ENCODE data around the gene WDR5.

WDR5 gene

GRCh38 chr9:134174526-134175290 is 38.8 kb downstream of the WDR5 start:
- no peak for FAIRE-seq

GRCh38 chr9:134175291-134175807 is 39.5 kb downstream of the WDR5 start:
- no peak for FAIRE-seq

DNA sequence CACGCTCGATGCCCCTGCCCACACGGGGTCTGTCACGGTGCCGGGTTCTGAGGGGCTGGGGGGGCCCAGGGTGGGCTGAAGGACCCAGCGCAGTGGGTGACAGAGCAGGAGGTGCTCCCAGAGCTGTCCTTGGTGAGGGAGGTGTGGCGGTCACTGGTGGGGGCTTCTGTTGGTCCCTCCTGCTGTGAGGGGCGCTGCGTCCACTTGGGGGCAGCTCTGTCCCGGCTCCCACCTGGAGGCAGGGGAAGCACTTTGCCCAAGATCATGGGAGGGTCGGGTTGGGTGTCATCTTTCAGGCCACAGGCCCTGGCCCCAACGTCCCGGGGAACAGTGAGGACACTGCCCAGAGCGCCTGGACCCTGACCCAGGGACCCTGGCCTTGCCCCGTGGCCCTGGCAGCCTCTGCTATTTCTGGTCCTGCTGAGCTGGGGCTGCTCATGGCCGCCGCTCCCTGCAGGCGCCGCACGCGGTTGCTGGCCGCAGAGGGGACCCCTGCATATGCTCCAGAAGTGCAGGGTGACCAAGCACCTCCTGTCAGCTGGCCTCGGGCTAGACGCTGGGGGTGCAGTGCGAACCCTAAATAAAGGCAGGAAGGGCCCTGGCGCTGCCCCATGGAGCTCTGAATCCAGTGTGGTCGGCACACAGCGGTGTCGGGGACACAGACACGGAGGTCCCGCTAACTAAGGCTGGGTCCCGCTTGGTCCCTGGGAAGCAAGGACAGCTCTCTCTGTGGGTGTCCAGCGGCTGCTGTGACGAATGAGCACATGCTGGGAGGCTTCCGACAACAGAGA is 40.1 kb downstream of the WDR5 start:
- FAIRE-seq, result no peak

DNA sequence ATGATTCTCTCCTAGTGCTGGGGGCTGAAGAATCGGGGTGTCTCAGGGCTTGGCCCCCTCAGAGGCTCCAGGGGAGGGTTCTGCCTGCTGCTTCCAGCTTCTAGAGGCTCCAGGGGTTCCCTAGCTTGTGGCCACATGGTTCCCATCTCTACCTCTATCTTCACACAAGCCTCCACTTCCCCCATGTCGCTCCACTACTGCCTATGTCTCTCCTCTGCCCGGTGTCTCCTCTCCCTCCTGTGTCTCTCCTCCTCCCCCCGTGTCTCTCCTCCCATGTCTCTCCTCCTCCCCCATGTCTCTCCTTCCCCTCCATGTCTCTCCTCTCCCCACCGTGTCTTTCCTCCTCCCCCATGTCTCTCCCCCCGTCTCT is 40.7 kb downstream of the WDR5 start:
- no peak for FAIRE-seq

GRCh38 chr9:134177186-134177585 is 41.3 kb downstream of the WDR5 start:
- FAIRE-seq, result no peak

GRCh38 chr9:134177624-134178393 is 41.9 kb downstream of the WDR5 start:
- FAIRE-seq, result no peak

DNA sequence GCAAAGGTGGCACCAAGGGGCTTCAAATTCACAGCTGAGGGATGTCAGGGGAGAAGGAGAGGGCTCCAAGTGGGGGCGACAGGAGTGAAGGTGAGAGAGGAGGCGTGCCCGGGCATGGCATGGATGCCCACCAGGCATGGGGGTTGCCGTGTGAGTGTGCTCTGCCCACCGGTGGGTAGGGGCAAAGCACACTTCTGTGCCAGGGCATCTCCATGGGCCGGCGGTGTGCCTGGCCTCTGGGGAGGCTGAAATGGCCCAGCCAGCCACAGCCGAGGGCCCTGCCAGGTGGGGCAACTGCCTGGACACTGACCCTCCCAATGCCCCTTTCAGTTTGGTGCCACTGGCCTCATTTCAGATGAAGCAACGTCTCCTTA is 42.5 kb downstream of the WDR5 start:
- no peak for FAIRE-seq

- FAIRE-seq, result no peak
These were observed 43.1 kb downstream of the WDR5 start for GRCh38 chr9:134178768-134179551.

DNA sequence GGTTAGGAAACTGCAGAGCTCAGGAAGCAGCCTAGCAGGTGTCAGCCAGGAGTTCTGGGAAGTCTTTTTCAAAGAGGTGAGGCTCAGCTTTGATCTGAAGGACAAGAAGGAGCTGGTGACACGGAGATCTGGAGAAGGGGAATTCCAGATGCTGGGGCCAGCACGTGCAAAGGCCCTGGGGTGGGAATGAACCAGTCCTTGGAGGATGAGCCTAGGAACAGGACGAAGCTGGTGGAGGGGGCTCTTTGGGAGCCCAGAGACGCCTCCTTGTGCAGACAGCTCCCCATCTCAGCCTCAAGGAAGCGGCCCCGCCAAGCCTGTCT is 43.7 kb downstream of the WDR5 start:
- FAIRE-seq, result no peak

GRCh38 chr9:134179918-134180785 is 44.3 kb downstream of the WDR5 start:
- no peak for FAIRE-seq

- no peak for FAIRE-seq
These were observed 45.1 kb downstream of the WDR5 start for GRCh38 chr9:134180786-134181647.

DNA sequence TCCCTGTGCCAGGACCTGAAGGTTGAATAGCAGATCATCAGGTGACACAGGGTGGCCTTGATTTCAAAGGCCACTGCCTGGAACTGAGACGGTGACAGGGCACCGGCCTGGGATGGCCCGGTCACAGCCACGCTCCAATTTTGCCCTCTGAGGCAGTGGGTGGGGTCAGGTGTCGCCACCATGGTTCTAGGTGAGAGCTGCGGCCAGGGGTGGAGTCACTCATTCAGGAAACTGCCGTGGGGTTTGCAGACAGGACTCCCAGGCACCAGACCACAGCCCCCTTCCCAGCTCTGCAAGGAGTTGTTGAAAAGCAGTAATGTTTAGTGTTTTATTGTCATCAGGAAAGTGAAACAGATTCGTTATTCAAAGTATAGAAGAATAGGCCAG is 45.8 kb downstream of the WDR5 start:
- no peak for FAIRE-seq

DNA sequence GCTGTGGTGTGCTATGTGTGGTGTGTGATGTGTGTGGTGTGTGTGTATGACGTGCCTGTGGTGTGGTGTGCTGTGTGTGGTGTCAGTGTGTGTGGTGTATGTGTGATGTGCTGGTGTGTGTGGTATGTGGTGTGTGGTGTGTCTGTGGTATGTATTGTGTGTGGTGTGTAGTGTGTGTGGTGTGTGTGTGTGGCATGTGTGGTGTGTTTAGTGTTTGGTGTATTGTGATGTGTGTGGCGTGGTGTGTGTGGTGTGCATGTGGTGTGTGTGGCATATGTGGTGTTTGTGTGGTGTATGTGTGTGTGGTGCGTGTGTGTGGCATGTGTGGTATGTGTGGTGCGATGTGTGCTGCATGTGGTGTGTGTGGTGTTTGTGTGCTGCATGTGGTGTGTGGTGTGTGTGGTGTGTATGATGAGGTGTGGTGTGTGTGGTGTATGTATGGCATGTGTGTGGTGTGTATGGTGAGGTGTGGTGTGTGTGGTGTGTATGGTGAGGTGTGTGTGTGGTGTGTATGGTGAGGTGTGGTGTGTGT is 46.7 kb downstream of the WDR5 start:
- FAIRE-seq, result no peak

- FAIRE-seq, result no peak
These were observed 49.7 kb downstream of the WDR5 start for GRCh38 chr9:134185536-134186011.

DNA sequence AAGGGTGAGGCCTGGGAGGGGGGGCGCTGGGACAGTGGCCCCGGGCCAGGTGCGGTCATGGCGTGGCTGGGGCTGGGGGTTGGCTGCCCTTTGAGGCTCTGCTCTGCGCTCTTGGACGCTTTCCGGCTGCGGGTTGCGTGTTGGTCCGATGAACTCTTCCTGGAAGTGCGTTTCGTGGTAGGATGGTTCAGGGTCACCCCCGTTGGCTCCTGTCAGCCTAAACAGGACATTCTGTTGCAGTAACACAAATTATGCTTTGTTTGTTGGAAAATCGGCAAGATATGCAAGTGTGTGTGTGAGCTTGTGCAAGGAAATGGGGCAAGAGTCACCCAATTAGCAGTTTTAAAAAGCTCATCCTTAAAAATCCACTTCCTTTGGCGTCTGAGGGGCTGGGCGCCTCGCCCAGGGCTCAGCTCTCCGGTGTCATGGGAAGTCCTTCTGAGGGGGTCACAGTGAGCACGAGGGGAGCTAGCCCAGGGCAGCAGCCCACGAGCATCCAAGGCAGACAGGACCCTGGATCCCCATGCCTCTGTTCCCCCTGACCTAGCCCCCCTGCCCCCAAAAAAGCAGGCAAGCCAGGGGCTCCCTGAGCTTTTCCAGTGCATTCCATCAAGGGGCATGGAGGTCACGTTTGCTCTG is 50.7 kb downstream of the WDR5 start:
- no peak for FAIRE-seq

DNA sequence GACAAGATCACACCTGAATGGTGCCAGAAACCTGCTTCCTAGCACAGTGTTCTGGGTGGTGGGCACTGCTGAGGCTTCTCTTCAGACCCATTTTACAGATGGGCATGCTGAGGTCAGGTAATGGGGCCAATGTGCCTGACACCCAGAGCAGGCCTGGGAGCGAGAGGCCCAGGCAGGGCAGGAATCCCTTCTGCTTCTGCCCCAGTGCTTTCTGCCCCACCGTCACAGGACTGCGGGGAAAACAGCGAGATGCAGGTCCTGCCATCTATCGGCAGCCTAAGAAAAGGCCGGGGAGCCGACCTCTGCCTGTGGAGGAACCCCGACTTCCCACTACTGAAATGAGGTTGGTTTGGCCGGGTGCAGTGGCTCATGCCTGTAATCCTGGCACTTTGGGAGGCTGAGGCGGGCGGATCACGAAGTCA is 51.2 kb downstream of the WDR5 start:
- FAIRE-seq, result no peak

GRCh38 chr9:134187891-134188385 is 52.1 kb downstream of the WDR5 start:
- no peak for FAIRE-seq

DNA sequence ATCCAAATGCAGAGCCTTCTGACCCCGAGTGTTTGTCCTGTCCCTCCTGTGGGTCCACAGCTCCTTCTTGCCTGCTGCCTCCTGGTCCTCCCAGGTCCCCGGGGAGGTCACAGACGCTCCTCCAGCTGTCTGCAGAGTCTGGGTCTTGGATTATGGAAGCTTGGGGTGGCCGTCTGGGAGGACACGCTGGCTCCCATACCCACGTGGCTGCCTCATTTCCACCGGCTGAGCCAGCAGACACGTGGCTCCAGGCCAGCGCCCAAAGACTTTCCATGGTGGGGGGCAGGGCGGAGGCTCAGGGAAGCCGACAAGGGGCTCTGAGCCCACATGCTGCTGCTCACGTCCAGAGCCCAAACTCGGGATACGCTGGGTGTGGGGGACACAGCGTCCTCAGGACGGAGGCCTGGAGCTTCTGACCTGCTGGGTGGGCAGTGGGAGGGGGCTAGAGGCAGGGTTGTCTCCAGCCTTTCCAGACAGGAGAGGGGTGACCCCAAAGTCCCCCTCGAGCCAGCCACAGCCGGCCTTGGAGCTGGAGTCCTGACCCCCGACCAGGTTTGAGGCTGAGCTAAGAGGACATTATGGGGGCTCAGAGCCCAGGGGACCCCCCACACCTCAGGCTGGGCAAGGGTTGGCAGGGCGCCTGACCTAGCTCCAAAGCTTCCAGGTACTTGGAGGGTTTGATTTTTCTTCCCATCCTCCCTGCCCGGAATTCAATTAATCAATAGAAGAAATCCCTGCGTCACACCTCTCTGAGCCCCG is 52.7 kb downstream of the WDR5 start:
- no peak for FAIRE-seq

GRCh38 chr9:134189145-134189469 is 53.2 kb downstream of the WDR5 start:
- no peak for FAIRE-seq
